Measurements from ENCODE around the gene AGFG2. TPM values are rescaled to one million over a fixed set of nuclear protein-coding genes. Genes with fewer than 3 reads are reported as not detected.

AGFG2 gene
- total and polyA plus RNA-seq, 2 donors (not counting 1 experiment from before 2014, with no cell fraction given) = 2.4 to 3.1 TPM

GRCh38 chr7:100576384-100576993 lies 37.5 kb downstream of the AGFG2 start:
- no peak for DNase-seq (ENCODE audit: low read depth in 2 of 2)
- Histone ChIP-seq H3K27ac (ENCODE audit: insufficient read depth, low read length) (no peak overlapping the region), H3K4me1 (ENCODE audit: control insufficient read depth, extremely low read depth, insufficient read depth, low read length) (no peaks in the 10 kb centered on the region), H3K9me3 (ENCODE audit: control insufficient read depth, insufficient read depth, low read depth, low read length) (no peaks in the 10 kb centered on the region), H3K4me3 (replicated peaks in 1 of 4; ENCODE audit: control extremely low read depth in 1 of 4, insufficient read depth in 1 of 4, low read depth in 3 of 4, low read length in 4 of 4) (no peak overlapping the region), H3K79me2 (ENCODE audit: control insufficient read depth, insufficient read depth, low read length) (peaks cover 8% of the 10 kb centered on the region), H4K20me1 (ENCODE audit: control insufficient read depth, extremely low read depth, insufficient read depth, low read length) (no peaks in the 10 kb centered on the region), H3K9ac (ENCODE audit: insufficient read depth, low read length) (no peak overlapping the region), H3K27me3 (ENCODE audit: control insufficient read depth, insufficient read depth, low read length) (no peaks in the 10 kb centered on the region), H3K4me2 (ENCODE audit: extremely low read depth, insufficient read depth, low read length) (no peak overlapping the region), H3K36me3 (ENCODE audit: control insufficient read depth, insufficient read depth, low read length) (peaks cover 50% of the 10 kb centered on the region), H2AFZ (ENCODE audit: low read length) (no peak overlapping the region)
- TF ChIP-seq CTCF (conservative IDR thresholded peaks at IDR 0.05 in 1 of 2, IDR thresholded peaks at IDR 0.05 in 1 of 2; ENCODE audit: low read depth in 1 of 2, low read length in 2 of 2) (no peak), EZH2 (IDR thresholded peaks at IDR 0.05; ENCODE audit: low read length, missing control alignments) (no peak)

GRCh38 chr7:100577103-100577502 lies 38.1 kb downstream of the AGFG2 start:
- no peak overlapping the region for H3K9ac ChIP-seq (ENCODE audit: insufficient read depth, low read length)
- H3K79me2 ChIP-seq (ENCODE audit: control insufficient read depth, insufficient read depth, low read length) = peaks cover 14% of the 10 kb centered on the region
- H2AFZ ChIP-seq (ENCODE audit: low read length) = no peak overlapping the region
- TF ChIP-seq EZH2 (IDR thresholded peaks at IDR 0.05; ENCODE audit: low read length, missing control alignments) = no peak
- no peak for TF ChIP-seq CTCF (conservative IDR thresholded peaks at IDR 0.05 in 1 of 2, IDR thresholded peaks at IDR 0.05 in 1 of 2; ENCODE audit: low read depth in 1 of 2, low read length in 2 of 2)
- H3K4me1 ChIP-seq (ENCODE audit: control insufficient read depth, extremely low read depth, insufficient read depth, low read length) = no peaks in the 10 kb centered on the region
- no peaks in the 10 kb centered on the region for H3K27me3 ChIP-seq (ENCODE audit: control insufficient read depth, insufficient read depth, low read length)
- no peak overlapping the region for H3K4me2 ChIP-seq (ENCODE audit: extremely low read depth, insufficient read depth, low read length)
- H3K9me3 ChIP-seq (ENCODE audit: control insufficient read depth, insufficient read depth, low read depth, low read length) = no peaks in the 10 kb centered on the region
- no peak for DNase-seq (ENCODE audit: low read depth in 2 of 2)
- peaks cover 55% of the 10 kb centered on the region for H3K36me3 ChIP-seq (ENCODE audit: control insufficient read depth, insufficient read depth, low read length)
- H4K20me1 ChIP-seq (ENCODE audit: control insufficient read depth, extremely low read depth, insufficient read depth, low read length) = no peaks in the 10 kb centered on the region
- no peak overlapping the region for H3K4me3 ChIP-seq (replicated peaks in 1 of 4; ENCODE audit: control extremely low read depth in 1 of 4, insufficient read depth in 1 of 4, low read depth in 3 of 4, low read length in 4 of 4)
- H3K27ac ChIP-seq (ENCODE audit: insufficient read depth, low read length) = no peak overlapping the region

- no peak overlapping the region for H3K27ac ChIP-seq (ENCODE audit: insufficient read depth, low read length)
- peaks cover 55% of the 10 kb centered on the region for H3K36me3 ChIP-seq (ENCODE audit: control insufficient read depth, insufficient read depth, low read length)
Measured at GRCh38 chr7:100577507-100577906, 38.5 kb downstream of the AGFG2 start.

More at GRCh38 chr7:100577507-100577906, 38.5 kb downstream of the AGFG2 start:
- no peaks in the 10 kb centered on the region for H3K9me3 ChIP-seq (ENCODE audit: control insufficient read depth, insufficient read depth, low read depth, low read length)
- no peak for DNase-seq (ENCODE audit: low read depth in 2 of 2)
- H3K4me2 ChIP-seq (ENCODE audit: extremely low read depth, insufficient read depth, low read length) = no peak overlapping the region
- no peak overlapping the region for H3K4me3 ChIP-seq (replicated peaks in 1 of 4; ENCODE audit: control extremely low read depth in 1 of 4, insufficient read depth in 1 of 4, low read depth in 3 of 4, low read length in 4 of 4)
- no peaks in the 10 kb centered on the region for H4K20me1 ChIP-seq (ENCODE audit: control insufficient read depth, extremely low read depth, insufficient read depth, low read length)
- no peak overlapping the region for H2AFZ ChIP-seq (ENCODE audit: low read length)
- H3K9ac ChIP-seq (ENCODE audit: insufficient read depth, low read length) = no peak overlapping the region
- H3K4me1 ChIP-seq (ENCODE audit: control insufficient read depth, extremely low read depth, insufficient read depth, low read length) = no peaks in the 10 kb centered on the region
- H3K27me3 ChIP-seq (ENCODE audit: control insufficient read depth, insufficient read depth, low read length) = no peaks in the 10 kb centered on the region
- TF ChIP-seq CTCF (conservative IDR thresholded peaks at IDR 0.05 in 1 of 2, IDR thresholded peaks at IDR 0.05 in 1 of 2; ENCODE audit: low read depth in 1 of 2, low read length in 2 of 2) = no peak
- no peak for TF ChIP-seq EZH2 (IDR thresholded peaks at IDR 0.05; ENCODE audit: low read length, missing control alignments)
- peaks cover 18% of the 10 kb centered on the region for H3K79me2 ChIP-seq (ENCODE audit: control insufficient read depth, insufficient read depth, low read length)
